Measurements from ENCODE around the gene PCBP3. TPM values are rescaled to one million over a fixed set of nuclear protein-coding genes. Genes with fewer than 3 reads are reported as not detected.
A peak's percentile ranks its signal among the peaks of the same experiment; 100 is the strongest.

PCBP3 gene
- total and polyA plus RNA-seq, 8 donors = 0.83 to 4.3 (median 1.7) TPM

- TF ChIP-seq, protein P1, sequence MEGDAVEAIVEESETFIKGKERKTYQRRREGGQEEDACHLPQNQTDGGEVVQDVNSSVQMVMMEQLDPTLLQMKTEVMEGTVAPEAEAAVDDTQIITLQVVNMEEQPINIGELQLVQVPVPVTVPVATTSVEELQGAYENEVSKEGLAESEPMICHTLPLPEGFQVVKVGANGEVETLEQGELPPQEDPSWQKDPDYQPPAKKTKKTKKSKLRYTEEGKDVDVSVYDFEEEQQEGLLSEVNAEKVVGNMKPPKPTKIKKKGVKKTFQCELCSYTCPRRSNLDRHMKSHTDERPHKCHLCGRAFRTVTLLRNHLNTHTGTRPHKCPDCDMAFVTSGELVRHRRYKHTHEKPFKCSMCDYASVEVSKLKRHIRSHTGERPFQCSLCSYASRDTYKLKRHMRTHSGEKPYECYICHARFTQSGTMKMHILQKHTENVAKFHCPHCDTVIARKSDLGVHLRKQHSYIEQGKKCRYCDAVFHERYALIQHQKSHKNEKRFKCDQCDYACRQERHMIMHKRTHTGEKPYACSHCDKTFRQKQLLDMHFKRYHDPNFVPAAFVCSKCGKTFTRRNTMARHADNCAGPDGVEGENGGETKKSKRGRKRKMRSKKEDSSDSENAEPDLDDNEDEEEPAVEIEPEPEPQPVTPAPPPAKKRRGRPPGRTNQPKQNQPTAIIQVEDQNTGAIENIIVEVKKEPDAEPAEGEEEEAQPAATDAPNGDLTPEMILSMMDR (IDR thresholded peaks at IDR 0.05) = no peak
- ATAC-seq (no peak), FAIRE-seq (no peak), DNase-seq (no peak)
- Histone ChIP-seq H3K36me3 (no peaks in the 10 kb centered on the region), H3K4me3 (no peak overlapping the region), H3K4me1 (no peaks in the 10 kb centered on the region), H3K27me3 (no peaks in the 10 kb centered on the region), H3K9me3 (no peaks in the 10 kb centered on the region), H3K27ac (no peak overlapping the region)
- intact Hi-C loops (cut with DNase I) = no loop called here
- WGBS, 2 donors = 65 to 82% methylated on average over 3 of the region's 3 CpGs
These were observed 291.0 kb downstream of the PCBP3 start for GRCh38 chr21:45934554-45934953.

DNA sequence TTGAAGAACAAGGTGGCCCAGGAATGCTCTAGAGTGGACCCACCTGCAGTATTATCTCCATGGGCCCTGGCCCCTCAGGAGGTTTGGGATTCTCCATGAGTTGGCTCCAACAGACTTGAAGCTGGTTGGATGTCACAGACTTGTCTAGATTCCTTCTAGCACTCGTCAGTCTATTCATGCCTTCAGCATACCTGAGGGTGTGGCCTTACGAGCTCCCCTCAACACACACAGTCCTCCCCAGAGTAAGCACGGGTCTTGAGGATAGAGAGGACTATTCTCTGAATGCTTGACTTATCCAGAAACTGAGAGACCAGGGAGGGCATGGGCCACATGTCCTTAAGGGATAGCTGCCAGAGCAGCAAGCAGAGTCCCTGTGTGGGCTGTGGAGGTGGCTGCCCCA is 292.1 kb downstream of the PCBP3 start:
- Histone ChIP-seq H3K4me1 (no peaks in the 10 kb centered on the region), H3K36me3 (no peaks in the 10 kb centered on the region), H3K9me3 (no peaks in the 10 kb centered on the region), H3K27me3 (no peaks in the 10 kb centered on the region), H3K27ac (no peak overlapping the region), H3K4me3 (no peak overlapping the region)
- no peak for ATAC-seq
- intact Hi-C loops (cut with DNase I) = no loop called here
- no peak for DNase-seq
- TF ChIP-seq, protein P1 (IDR thresholded peaks at IDR 0.05) = no peak
- WGBS, 2 donors = 64 to 91% methylated on average over 3 of the region's 3 CpGs
- FAIRE-seq = no peak

GRCh38 chr21:45937721-45938452 is 294.4 kb downstream of the PCBP3 start:
- TF ChIP-seq, protein P1 (IDR thresholded peaks at IDR 0.05) = no peak
- H3K4me1 ChIP-seq = no peaks in the 10 kb centered on the region
- FAIRE-seq (no peak), DNase-seq (peak in 1 of 6 donors; percentile 33), ATAC-seq (no peak)
- no peak overlapping the region for H3K27ac ChIP-seq
- no peaks in the 10 kb centered on the region for H3K36me3 ChIP-seq
- no peaks in the 10 kb centered on the region for H3K9me3 ChIP-seq
- no peaks in the 10 kb centered on the region for H3K27me3 ChIP-seq
- 77% methylated on average over 17 of the region's 17 CpGs for WGBS, 2 donors
- intact Hi-C loops (cut with DNase I) = no loop called here
- no peak overlapping the region for H3K4me3 ChIP-seq

DNA sequence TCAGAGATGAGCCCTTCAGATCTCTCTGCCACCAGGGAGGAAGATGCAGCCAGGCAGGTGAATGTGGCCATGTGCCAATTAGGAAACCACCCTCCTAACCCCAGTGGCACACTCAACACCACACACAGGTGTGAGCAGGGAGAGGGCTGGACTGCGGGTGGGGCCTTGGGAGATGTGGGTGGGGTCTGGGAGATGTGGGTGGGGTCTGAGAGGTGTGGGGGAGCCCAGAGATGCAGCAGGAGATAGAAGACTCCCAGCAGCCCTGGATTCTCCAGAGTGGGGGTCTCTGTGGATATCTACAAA is 294.9 kb downstream of the PCBP3 start:
- H3K4me1 ChIP-seq = no peaks in the 10 kb centered on the region
- no peak overlapping the region for H3K4me3 ChIP-seq
- H3K36me3 ChIP-seq = no peaks in the 10 kb centered on the region
- H3K27ac ChIP-seq = no peak overlapping the region
- 92 to 95% methylated on average over 1 of the region's 1 CpG for WGBS, 2 donors
- FAIRE-seq (no peak), DNase-seq (no peak), ATAC-seq (no peak)
- intact Hi-C loops (cut with DNase I) = no loop called here
- no peaks in the 10 kb centered on the region for H3K27me3 ChIP-seq
- TF ChIP-seq, protein P1 (IDR thresholded peaks at IDR 0.05) = no peak
- no peaks in the 10 kb centered on the region for H3K9me3 ChIP-seq

- ATAC-seq (no peak), FAIRE-seq (no peak), DNase-seq (peak in 1 of 6 donors; percentile 47)
- H3K27me3 ChIP-seq = no peaks in the 10 kb centered on the region
- no peaks in the 10 kb centered on the region for H3K9me3 ChIP-seq
- TF ChIP-seq, protein P1 (IDR thresholded peaks at IDR 0.05) = no peak
- no peak overlapping the region for H3K4me3 ChIP-seq
- H3K27ac ChIP-seq = no peak overlapping the region
- intact Hi-C loops (cut with DNase I) = no loop called here
- WGBS, 2 donors = 76 to 87% methylated on average over 17 of the region's 17 CpGs
- no peaks in the 10 kb centered on the region for H3K4me1 ChIP-seq
- no peaks in the 10 kb centered on the region for H3K36me3 ChIP-seq
These were observed 295.4 kb downstream of the PCBP3 start for GRCh38 chr21:45938811-45939520.

All from pancreas (tissue), 10 donors.